Measurements from ENCODE around the gene SNX21.
A peak's percentile ranks its signal among the peaks of the same experiment; 100 is the strongest.

Gene SNX21

DNA sequence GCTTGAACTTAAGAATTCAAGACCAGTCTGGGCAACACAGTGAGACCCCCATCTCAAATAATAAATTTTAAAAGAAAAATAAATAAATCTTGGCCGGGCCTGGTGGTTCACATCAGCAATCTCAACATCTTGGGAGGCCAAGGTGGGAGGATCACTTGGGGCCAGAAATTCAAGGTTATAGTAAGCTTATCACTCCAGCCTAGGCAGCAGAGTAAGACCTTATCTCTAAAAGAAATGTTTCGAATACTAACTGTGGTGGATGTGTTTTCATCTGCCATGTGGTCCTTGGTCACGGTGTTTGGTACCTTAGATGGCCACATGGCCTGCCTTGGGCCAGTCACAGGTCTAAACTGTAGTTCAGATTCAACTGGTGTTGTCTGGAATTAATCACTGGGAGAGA is 15.4 kb upstream of the SNX21 start:
- H3K4me3 ChIP-seq (ENCODE audit: low read length), result no peak overlapping the region
- no peak overlapping the region for H3K23ac ChIP-seq (ENCODE audit: low read length)
- H3K79me2 ChIP-seq (ENCODE audit: control insufficient read depth, insufficient read depth, low read length), result peaks cover 16% of the 10 kb centered on the region
- no peak overlapping the region for H3K9ac ChIP-seq (ENCODE audit: low read length)
- H3K18ac ChIP-seq (ENCODE audit: low read length), result no peak overlapping the region
- H3K36me3 ChIP-seq (ENCODE audit: control insufficient read depth, insufficient read depth, low read length), result peaks cover 12% of the 10 kb centered on the region
- no peak overlapping the region for H4K8ac ChIP-seq (ENCODE audit: low read depth, low read length)
- peak; percentile 45 for DNase-seq
- peak overlapping the region; percentile 34 for H3K56ac ChIP-seq (ENCODE audit: low read length)
- no peak overlapping the region for H2BK5ac ChIP-seq (ENCODE audit: low read length)
- peaks cover 5% of the 10 kb centered on the region for H3K4me1 ChIP-seq (ENCODE audit: control insufficient read depth, low read depth, low read length)
- no peak overlapping the region for H2AK5ac ChIP-seq (ENCODE audit: low read length)
- no peak overlapping the region for H3K4ac ChIP-seq (ENCODE audit: low read depth, low read length)
- peaks cover 9% of the 10 kb centered on the region for H3K79me1 ChIP-seq (ENCODE audit: low read length)
- H3K27me3 ChIP-seq (ENCODE audit: insufficient read depth, low read length, poor library complexity), result no peaks in the 10 kb centered on the region
- H2BK15ac ChIP-seq (replicated peaks; ENCODE audit: low read depth), result no peak overlapping the region
- peak overlapping the region; percentile 13 for H3K27ac ChIP-seq (ENCODE audit: low read depth, low read length)
- no peak overlapping the region for H4K5ac ChIP-seq (ENCODE audit: low read length)
- no peak overlapping the region for H2BK120ac ChIP-seq (ENCODE audit: low read depth, low read length)
- WGBS (ENCODE audit: extremely low coverage, insufficient coverage, low lambda C conversion rate), result no CpG with 5 or more reads among the region's 3 CpGs
- no peak overlapping the region for H3K4me2 ChIP-seq (ENCODE audit: low read length)

DNA sequence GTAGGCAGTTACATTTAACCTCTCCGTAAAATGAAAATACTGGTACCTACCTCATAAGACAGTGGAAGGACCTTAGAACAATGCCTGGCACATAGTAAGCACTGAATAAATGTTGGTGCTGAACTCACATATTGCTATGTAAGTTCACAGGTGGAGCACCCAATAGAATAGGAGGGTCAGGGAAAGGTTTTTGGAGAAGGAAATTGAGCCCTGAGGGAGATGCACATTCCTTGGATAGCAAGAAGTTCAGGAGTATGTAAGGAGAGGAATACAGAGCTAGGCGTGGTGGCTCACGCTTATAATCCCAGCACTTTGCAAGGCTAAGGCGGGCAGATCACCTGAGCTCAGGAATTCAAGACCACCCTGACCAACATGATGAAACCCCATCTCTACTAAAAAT is 14.1 kb upstream of the SNX21 start:
- Histone ChIP-seq H4K5ac (ENCODE audit: low read length) (no peak overlapping the region), H2AK5ac (ENCODE audit: low read length) (no peak overlapping the region), H4K8ac (ENCODE audit: low read depth, low read length) (no peak overlapping the region), H3K23ac (ENCODE audit: low read length) (no peak overlapping the region), H3K79me2 (ENCODE audit: control insufficient read depth, insufficient read depth, low read length) (peaks cover 5% of the 10 kb centered on the region), H2BK15ac (replicated peaks; ENCODE audit: low read depth) (no peak overlapping the region), H2BK5ac (ENCODE audit: low read length) (no peak overlapping the region), H3K27ac (ENCODE audit: low read depth, low read length) (no peak overlapping the region), H2BK120ac (ENCODE audit: low read depth, low read length) (no peak overlapping the region), H3K18ac (ENCODE audit: low read length) (no peak overlapping the region), H3K79me1 (ENCODE audit: low read length) (peaks cover 7% of the 10 kb centered on the region), H3K27me3 (ENCODE audit: insufficient read depth, low read length, poor library complexity) (no peaks in the 10 kb centered on the region), H3K4me1 (ENCODE audit: control insufficient read depth, low read depth, low read length) (peaks cover 5% of the 10 kb centered on the region), H3K56ac (ENCODE audit: low read length) (no peak overlapping the region), H3K4me3 (ENCODE audit: low read length) (no peak overlapping the region), H3K36me3 (ENCODE audit: control insufficient read depth, insufficient read depth, low read length) (peaks cover 11% of the 10 kb centered on the region), H3K4ac (ENCODE audit: low read depth, low read length) (no peak overlapping the region), H3K4me2 (ENCODE audit: low read length) (no peak overlapping the region), H3K9ac (ENCODE audit: low read length) (no peak overlapping the region)
- DNase-seq, result peak; percentile 76
- no CpG with 5 or more reads among the region's 4 CpGs for WGBS (ENCODE audit: extremely low coverage, insufficient coverage, low lambda C conversion rate)

DNA sequence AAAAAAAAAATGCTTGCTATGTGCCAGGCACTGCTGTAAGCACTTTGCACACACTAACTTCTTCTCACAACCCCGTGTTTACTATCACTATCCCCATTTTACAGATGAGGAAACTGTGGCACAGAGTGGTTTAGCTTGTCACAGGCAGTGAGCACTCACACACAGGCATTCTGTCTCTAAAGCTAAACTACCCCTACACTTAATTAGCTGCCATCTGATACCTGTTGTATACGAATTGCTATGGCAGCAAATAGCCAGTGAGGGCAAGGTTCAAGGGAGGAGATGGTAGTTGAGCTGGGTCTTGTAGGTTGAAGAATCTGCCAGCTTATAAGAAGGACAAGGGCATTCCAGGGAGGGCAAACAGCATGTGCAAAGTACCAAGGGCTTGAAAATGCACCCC is 11.7 kb upstream of the SNX21 start:
- WGBS (ENCODE audit: extremely low coverage, insufficient coverage, low lambda C conversion rate), result no CpG with 5 or more reads among the region's 2 CpGs
- no peak for DNase-seq
- H3K23ac ChIP-seq (ENCODE audit: low read length), result no peak overlapping the region

DNA sequence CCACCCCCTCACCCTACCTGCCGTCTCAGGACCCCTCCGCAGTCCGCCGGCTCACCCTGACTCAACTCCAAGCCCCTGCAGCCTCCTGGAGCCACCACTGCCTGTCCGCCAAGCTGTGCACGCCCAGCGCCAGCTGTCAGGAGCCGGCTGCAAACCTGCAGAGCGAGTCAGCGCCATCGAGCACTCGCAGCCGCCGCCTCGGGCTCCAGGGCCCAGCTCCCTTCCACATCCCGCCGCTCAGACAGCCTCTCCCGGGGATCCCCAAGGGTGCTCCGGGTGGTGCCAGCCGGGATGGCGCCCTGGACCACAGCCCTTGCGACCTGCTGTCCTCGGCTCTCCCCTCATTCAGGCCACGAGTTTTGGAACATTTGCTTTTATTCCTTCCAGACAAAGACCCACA is 10.7 kb upstream of the SNX21 start:
- Histone ChIP-seq H3K4me3 (ENCODE audit: low read length) (no peak overlapping the region), H3K4me1 (ENCODE audit: control insufficient read depth, low read depth, low read length) (peaks cover 2% of the 10 kb centered on the region), H3K36me3 (ENCODE audit: control insufficient read depth, insufficient read depth, low read length) (no peaks in the 10 kb centered on the region), H3K18ac (ENCODE audit: low read length) (no peak overlapping the region), H4K5ac (ENCODE audit: low read length) (no peak overlapping the region), H3K79me1 (ENCODE audit: low read length) (no peaks in the 10 kb centered on the region), H2BK15ac (replicated peaks; ENCODE audit: low read depth) (no peak overlapping the region), H3K4ac (ENCODE audit: low read depth, low read length) (no peak overlapping the region), H3K79me2 (ENCODE audit: control insufficient read depth, insufficient read depth, low read length) (no peaks in the 10 kb centered on the region), H3K27me3 (ENCODE audit: insufficient read depth, low read length, poor library complexity) (no peaks in the 10 kb centered on the region), H2AK5ac (ENCODE audit: low read length) (no peak overlapping the region), H3K4me2 (ENCODE audit: low read length) (no peak overlapping the region), H3K9ac (ENCODE audit: low read length) (no peak overlapping the region), H2BK120ac (ENCODE audit: low read depth, low read length) (no peak overlapping the region), H3K27ac (ENCODE audit: low read depth, low read length) (no peak overlapping the region), H2BK5ac (ENCODE audit: low read length) (no peak overlapping the region), H4K8ac (ENCODE audit: low read depth, low read length) (no peak overlapping the region), H3K23ac (ENCODE audit: low read length) (no peak overlapping the region), H3K56ac (ENCODE audit: low read length) (no peak overlapping the region)
- WGBS (ENCODE audit: extremely low coverage, insufficient coverage, low lambda C conversion rate), result no CpG with 5 or more reads among the region's 24 CpGs
- DNase-seq, result no peak

More for the DNA sequence above, 11.7 kb upstream of the SNX21 start:
- no peaks in the 10 kb centered on the region for H3K79me1 ChIP-seq (ENCODE audit: low read length)
- H4K5ac ChIP-seq (ENCODE audit: low read length), result no peak overlapping the region
- H2BK15ac ChIP-seq (replicated peaks; ENCODE audit: low read depth), result no peak overlapping the region
- H3K4me2 ChIP-seq (ENCODE audit: low read length), result no peak overlapping the region
- no peaks in the 10 kb centered on the region for H3K79me2 ChIP-seq (ENCODE audit: control insufficient read depth, insufficient read depth, low read length)
- H3K4ac ChIP-seq (ENCODE audit: low read depth, low read length), result no peak overlapping the region
- no peak overlapping the region for H4K8ac ChIP-seq (ENCODE audit: low read depth, low read length)
- H2BK120ac ChIP-seq (ENCODE audit: low read depth, low read length), result no peak overlapping the region
- H3K9ac ChIP-seq (ENCODE audit: low read length), result no peak overlapping the region
- no peak overlapping the region for H3K18ac ChIP-seq (ENCODE audit: low read length)
- no peak overlapping the region for H3K27ac ChIP-seq (ENCODE audit: low read depth, low read length)
- no peak overlapping the region for H3K56ac ChIP-seq (ENCODE audit: low read length)
- H2BK5ac ChIP-seq (ENCODE audit: low read length), result no peak overlapping the region
- H3K4me1 ChIP-seq (ENCODE audit: control insufficient read depth, low read depth, low read length), result peaks cover 2% of the 10 kb centered on the region
- no peak overlapping the region for H2AK5ac ChIP-seq (ENCODE audit: low read length)
- H3K36me3 ChIP-seq (ENCODE audit: control insufficient read depth, insufficient read depth, low read length), result no peaks in the 10 kb centered on the region
- no peak overlapping the region for H3K4me3 ChIP-seq (ENCODE audit: low read length)
- H3K27me3 ChIP-seq (ENCODE audit: insufficient read depth, low read length, poor library complexity), result no peaks in the 10 kb centered on the region

DNA sequence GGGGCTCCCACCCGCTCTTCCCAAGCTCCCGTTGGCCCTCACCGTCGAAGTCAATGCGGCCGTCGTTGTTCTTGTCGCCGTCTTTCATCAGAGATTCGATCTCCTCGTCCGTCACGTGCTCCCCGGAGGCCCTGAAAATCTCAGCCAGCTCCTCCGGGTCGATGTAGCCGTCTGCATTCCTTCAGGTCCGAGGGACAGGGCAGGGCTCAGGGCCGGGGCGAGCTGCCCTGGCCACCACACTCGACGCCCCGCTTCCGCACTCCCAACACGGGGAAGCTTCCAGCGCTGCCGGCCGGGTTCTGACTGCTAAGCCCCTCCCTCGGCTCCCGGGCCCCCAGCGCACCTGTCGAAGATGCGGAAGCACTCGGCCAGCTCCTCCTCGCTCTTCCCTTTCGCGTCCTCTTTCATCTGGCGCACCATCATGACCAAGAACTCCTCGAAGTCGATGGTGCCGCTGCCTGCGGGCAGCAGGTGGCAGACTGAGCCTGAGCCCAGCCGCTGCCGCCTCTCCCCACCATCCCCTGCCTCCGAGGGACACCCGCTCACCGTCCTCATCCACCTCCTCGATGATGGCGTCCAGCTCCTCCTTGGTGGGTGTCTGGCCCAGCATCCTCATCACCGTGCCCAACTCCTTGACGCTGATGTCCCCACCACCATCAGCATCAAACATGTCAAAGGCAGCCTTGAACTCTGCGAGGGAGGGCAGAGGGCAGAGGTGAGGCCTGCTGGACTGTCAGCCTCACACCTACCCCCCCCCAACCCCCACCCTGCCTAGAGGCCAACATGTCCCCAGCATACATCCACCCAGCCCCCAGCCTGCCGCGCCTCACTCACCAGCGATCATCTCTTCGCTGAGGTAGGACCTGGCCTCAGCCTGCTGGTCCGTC is 9.4 kb upstream of the SNX21 start:
- Histone ChIP-seq H3K27ac (ENCODE audit: low read depth, low read length) (no peak overlapping the region), H3K4me3 (ENCODE audit: low read length) (no peak overlapping the region), H3K79me2 (ENCODE audit: control insufficient read depth, insufficient read depth, low read length) (no peaks in the 10 kb centered on the region), H4K8ac (ENCODE audit: low read depth, low read length) (no peak overlapping the region), H3K9ac (ENCODE audit: low read length) (no peak overlapping the region), H3K4me1 (ENCODE audit: control insufficient read depth, low read depth, low read length) (no peaks in the 10 kb centered on the region), H3K36me3 (ENCODE audit: control insufficient read depth, insufficient read depth, low read length) (no peaks in the 10 kb centered on the region), H3K4me2 (ENCODE audit: low read length) (peak overlapping the region; percentile 23), H2BK120ac (ENCODE audit: low read depth, low read length) (no peak overlapping the region), H3K79me1 (ENCODE audit: low read length) (no peaks in the 10 kb centered on the region), H2BK15ac (replicated peaks; ENCODE audit: low read depth) (no peak overlapping the region), H4K5ac (ENCODE audit: low read length) (no peak overlapping the region), H3K4ac (ENCODE audit: low read depth, low read length) (no peak overlapping the region), H3K27me3 (ENCODE audit: insufficient read depth, low read length, poor library complexity) (no peaks in the 10 kb centered on the region), H3K18ac (ENCODE audit: low read length) (no peak overlapping the region), H2AK5ac (ENCODE audit: low read length) (no peak overlapping the region), H3K23ac (ENCODE audit: low read length) (no peak overlapping the region), H2BK5ac (ENCODE audit: low read length) (no peak overlapping the region), H3K56ac (ENCODE audit: low read length) (peak overlapping the region; percentile 12)
- WGBS (ENCODE audit: extremely low coverage, insufficient coverage, low lambda C conversion rate), result no CpG with 5 or more reads among the region's 57 CpGs
- peak; percentile 85 for DNase-seq

Measured in mesendoderm (in vitro differentiated cells).